Astrocyte (in vitro differentiated cells and primary cell): ENCODE data around the gene DIP2A.

Experiments used
- CTCF ChIP-seq: IDR thresholded peaks from 2 replicates; pipeline ENCODE4 v1.5.1; 2011; ENCODE audit warnings: low read depth, mild to moderate bottlenecking, inconsistent platforms, low read length, moderate library complexity; ENCODE audit not compliant: insufficient read depth
- EZH2 ChIP-seq: IDR thresholded peaks from 2 replicates; pipeline ENCODE4 v1.6.1; 2012; ENCODE audit warnings: mild to moderate bottlenecking, low read length, inconsistent platforms; ENCODE audit not compliant: insufficient read depth

GRCh38 chr21:46424621-46425020 is 34.1 kb upstream of the DIP2A start:
- TF ChIP-seq CTCF (no peak), EZH2 (no peak)
